ENCODE measurements around the gene ATG4A. TPM values are rescaled to one million over a fixed set of nuclear protein-coding genes. Genes with fewer than 3 reads are reported as not detected.

ATG4A gene
- total RNA-seq, 1 donor from 2014 or later: 11.7 TPM

GRCh38 chrX:108055546-108055945 lies 36.0 kb upstream of the ATG4A start:
- Mint-ChIP-seq H3K36me3 (ENCODE audit: unreplicated experiment) (no peaks in the 10 kb centered on the region), H3K9me3 (ENCODE audit: unreplicated experiment) (no peaks in the 10 kb centered on the region), H3K27me3 (ENCODE audit: unreplicated experiment) (no peaks in the 10 kb centered on the region), H3K4me1 (ENCODE audit: low read depth, unreplicated experiment) (no peaks in the 10 kb centered on the region), H3K4me3 (ENCODE audit: unreplicated experiment) (no peak overlapping the region), H3K27ac (ENCODE audit: unreplicated experiment) (no peak overlapping the region)
- TF ChIP-seq CTCF (IDR thresholded peaks at IDR 0.05; ENCODE audit: partially characterized antibody, unreplicated experiment): no peak
- no peak for DNase-seq

- Mint-ChIP-seq H3K27me3 (ENCODE audit: unreplicated experiment) (no peaks in the 10 kb centered on the region), H3K4me3 (ENCODE audit: unreplicated experiment) (no peak overlapping the region), H3K36me3 (ENCODE audit: unreplicated experiment) (no peaks in the 10 kb centered on the region), H3K27ac (ENCODE audit: unreplicated experiment) (no peak overlapping the region), H3K4me1 (ENCODE audit: low read depth, unreplicated experiment) (no peaks in the 10 kb centered on the region), H3K9me3 (ENCODE audit: unreplicated experiment) (no peaks in the 10 kb centered on the region)
- TF ChIP-seq CTCF (IDR thresholded peaks at IDR 0.05; ENCODE audit: partially characterized antibody, unreplicated experiment): no peak
- DNase-seq: no peak
Observed at GRCh38 chrX:108059801-108060200, 31.8 kb upstream of the ATG4A start.

GRCh38 chrX:108064001-108064400 lies 27.6 kb upstream of the ATG4A start:
- Mint-ChIP-seq H3K9me3 (ENCODE audit: unreplicated experiment) (no peaks in the 10 kb centered on the region), H3K4me3 (ENCODE audit: unreplicated experiment) (no peak overlapping the region), H3K4me1 (ENCODE audit: low read depth, unreplicated experiment) (no peaks in the 10 kb centered on the region), H3K27ac (ENCODE audit: unreplicated experiment) (no peak overlapping the region), H3K36me3 (ENCODE audit: unreplicated experiment) (no peaks in the 10 kb centered on the region), H3K27me3 (ENCODE audit: unreplicated experiment) (no peaks in the 10 kb centered on the region)
- no peak for DNase-seq
- TF ChIP-seq CTCF (IDR thresholded peaks at IDR 0.05; ENCODE audit: partially characterized antibody, unreplicated experiment): no peak

- H3K9me3 Mint-ChIP-seq (ENCODE audit: unreplicated experiment): no peaks in the 10 kb centered on the region
- no peaks in the 10 kb centered on the region for H3K27me3 Mint-ChIP-seq (ENCODE audit: unreplicated experiment)
- TF ChIP-seq CTCF (IDR thresholded peaks at IDR 0.05; ENCODE audit: partially characterized antibody, unreplicated experiment): no peak
- H3K4me3 Mint-ChIP-seq (ENCODE audit: unreplicated experiment): no peak overlapping the region
- no peaks in the 10 kb centered on the region for H3K36me3 Mint-ChIP-seq (ENCODE audit: unreplicated experiment)
- H3K4me1 Mint-ChIP-seq (ENCODE audit: low read depth, unreplicated experiment): no peaks in the 10 kb centered on the region
- DNase-seq: no peak
- no peak overlapping the region for H3K27ac Mint-ChIP-seq (ENCODE audit: unreplicated experiment)
Observed at GRCh38 chrX:108064613-108065012, 27.0 kb upstream of the ATG4A start.

GRCh38 chrX:108068121-108068520 lies 23.5 kb upstream of the ATG4A start:
- Mint-ChIP-seq H3K36me3 (ENCODE audit: unreplicated experiment) (no peaks in the 10 kb centered on the region), H3K4me1 (ENCODE audit: low read depth, unreplicated experiment) (no peaks in the 10 kb centered on the region)

More at GRCh38 chrX:108068121-108068520, 23.5 kb upstream of the ATG4A start:
- Mint-ChIP-seq H3K27me3 (ENCODE audit: unreplicated experiment) (no peaks in the 10 kb centered on the region), H3K9me3 (ENCODE audit: unreplicated experiment) (no peaks in the 10 kb centered on the region), H3K4me3 (ENCODE audit: unreplicated experiment) (no peak overlapping the region), H3K27ac (ENCODE audit: unreplicated experiment) (no peak overlapping the region)
- TF ChIP-seq CTCF (IDR thresholded peaks at IDR 0.05; ENCODE audit: partially characterized antibody, unreplicated experiment): no peak
- DNase-seq: no peak

Data from glutamatergic neuron (in vitro differentiated cells).